HG03175 (cell line): ENCODE measurements around the gene SNAP47.

Experiments
- ATAC-seq: cut with Tn5 transposase; IDR thresholded peaks from one replicate; pipeline ENCODE4 v1.9.1; 2021; ENCODE audit warnings: mild to moderate bottlenecking, moderate library complexity; ENCODE audit not compliant: unreplicated experiment

The SNAP47 gene

DNA sequence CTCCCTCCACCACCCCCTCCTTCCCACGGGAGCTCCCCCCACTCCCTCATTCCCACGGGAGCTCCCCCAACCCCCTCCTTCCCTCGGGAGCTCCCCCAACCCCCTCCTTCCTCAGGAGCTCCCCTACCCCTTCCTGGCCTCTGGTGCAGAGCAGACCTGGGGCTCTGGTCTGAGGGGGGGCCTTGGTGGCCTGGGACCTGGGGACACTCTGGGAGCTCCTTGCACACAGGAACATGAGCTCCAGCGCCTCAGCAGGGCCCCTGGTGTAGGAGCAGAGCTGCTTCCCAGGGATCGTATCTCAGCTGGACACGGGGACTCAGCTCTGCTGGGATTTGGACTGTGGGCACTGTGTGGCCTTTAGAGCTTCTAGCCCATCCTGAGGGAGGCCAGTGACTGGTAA is 60.5 kb downstream of the SNAP47 start:
- ATAC-seq, result no peak

DNA sequence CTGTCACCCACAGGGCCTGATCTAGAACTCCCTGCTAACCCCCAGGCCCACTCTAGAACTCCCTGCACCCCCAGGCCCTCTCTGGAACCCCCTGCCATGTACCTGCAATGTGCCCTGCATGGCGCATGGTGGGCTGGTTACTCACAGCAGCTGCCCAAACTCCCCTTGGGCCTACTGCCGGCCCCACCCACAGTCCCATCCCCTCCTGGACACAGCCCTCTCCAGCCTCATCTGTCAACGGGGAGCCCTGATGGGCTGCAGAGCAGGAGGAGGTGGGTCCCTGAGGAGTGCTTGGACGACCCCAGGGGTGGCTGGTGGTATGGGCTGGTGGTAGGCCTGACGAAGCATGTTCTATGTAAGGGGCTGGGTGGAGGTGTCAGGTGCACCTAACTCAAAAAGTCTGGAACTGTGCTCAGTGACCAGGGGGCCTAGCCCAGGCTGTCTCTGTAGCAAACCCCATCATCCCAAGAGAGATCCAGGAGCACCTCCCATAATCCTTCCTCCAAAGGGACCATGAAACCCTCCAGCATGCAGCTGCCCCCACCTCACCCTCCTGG is 61.2 kb downstream of the SNAP47 start:
- ATAC-seq, result no peak

DNA sequence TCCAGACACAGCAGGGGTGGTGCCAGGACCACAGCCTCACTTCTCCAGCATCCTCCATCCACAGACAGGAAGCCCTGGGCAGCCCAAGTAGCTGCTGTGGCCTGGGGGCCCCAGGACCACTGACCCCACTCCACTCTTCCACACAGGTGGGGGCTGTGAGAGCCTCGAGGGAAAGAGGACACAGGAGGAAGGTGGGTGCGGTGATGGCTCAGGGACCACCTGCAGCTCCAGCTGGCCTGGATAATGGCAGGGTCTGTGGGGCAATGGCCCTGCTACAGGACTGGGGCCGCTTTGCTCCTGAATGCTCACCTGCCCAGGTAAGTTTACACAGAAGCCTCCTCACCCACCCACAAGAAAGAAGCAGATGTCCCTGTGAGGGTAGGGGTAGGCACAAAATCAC is 61.9 kb downstream of the SNAP47 start:
- no peak for ATAC-seq

DNA sequence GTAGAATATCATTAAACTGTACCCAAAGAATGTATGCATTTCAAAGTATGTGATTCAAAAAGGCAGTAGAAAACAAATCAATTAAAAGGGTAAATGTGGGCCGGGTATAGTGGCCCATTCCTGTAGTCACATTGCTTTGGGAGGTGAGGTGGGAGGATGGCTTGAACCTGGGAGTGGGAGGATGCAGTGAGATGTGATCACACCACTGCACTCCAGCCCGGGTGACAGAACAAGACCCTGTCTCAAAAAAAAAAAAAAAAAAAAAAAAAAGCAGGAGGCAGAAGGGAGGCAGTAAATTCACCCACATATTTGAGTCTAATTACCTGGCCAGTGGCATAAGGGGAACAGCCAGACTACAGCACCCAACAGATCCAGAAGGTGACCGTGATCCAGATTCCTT is 62.4 kb downstream of the SNAP47 start:
- no peak for ATAC-seq

DNA sequence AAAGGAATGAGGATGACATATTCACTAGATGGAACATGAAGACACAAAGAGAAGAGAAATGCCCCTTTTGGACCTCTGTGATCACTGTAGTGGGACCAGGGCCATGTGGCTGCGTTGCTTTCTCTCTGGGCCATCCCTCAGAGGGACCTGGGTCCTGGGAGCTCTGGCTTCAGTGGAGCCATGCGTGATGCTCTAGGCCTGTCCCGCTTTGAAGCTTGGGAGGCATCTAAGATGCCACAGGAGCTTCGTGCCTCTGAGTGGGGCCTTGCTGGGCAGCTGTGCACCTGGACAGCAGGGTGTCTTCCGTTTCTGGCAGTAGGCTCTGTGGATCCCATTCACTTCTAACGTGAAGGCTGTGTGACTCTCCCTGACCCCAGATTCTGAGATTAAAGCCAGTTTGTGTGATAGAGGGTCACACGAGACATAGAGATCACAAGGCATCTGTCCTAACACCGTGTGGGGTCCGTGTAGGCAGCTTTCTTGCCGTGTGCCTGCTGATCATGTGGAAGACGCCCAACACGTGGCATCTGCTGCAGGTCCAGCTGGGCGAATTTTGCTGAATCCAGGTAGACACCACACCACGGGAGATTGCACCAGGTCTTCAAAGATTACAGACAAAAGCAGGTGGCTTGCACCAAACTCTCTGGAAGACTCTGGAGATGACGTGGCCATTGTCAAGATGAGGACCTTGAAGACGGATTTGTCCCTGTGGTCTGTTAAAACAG is 63.0 kb downstream of the SNAP47 start:
- ATAC-seq, result no peak

DNA sequence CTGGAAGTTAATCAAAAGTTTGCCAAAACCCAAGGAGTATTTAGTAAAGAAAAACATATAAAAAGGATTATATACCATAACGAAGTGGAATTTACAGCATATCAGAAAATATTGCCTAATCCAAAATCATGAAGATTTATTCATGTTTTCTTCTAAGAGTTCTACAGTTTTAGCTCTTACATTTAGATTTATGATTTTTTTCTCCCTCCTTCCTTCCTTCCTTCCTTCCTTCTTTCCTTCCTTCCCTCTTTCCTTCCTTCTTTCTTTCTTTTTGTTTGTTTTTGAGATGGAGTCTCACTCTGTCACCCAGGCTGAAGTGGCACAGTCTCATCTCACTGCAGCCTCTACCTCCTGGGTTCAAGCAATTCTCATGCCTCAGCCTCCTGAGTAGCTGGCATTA is 64.5 kb downstream of the SNAP47 start:
- no peak for ATAC-seq

DNA sequence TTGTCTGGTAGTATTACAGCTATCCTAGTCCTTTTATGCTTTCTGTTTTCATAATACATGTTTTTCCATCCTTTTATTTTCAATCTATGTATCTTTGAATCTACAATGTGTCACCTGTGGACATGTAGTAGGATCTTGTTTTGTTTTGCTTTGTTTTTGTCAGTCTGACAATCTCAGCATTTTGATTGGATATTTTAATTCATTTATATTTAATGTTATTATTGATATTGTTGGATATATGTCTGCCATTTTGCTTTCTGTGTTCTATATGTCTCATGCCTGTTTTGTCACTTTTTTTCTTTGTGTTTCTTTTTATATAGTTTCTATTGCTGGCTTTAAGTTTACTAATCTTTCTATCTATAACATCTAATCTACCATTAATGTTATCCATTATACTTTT is 68.7 kb downstream of the SNAP47 start:
- ATAC-seq, result no peak

DNA sequence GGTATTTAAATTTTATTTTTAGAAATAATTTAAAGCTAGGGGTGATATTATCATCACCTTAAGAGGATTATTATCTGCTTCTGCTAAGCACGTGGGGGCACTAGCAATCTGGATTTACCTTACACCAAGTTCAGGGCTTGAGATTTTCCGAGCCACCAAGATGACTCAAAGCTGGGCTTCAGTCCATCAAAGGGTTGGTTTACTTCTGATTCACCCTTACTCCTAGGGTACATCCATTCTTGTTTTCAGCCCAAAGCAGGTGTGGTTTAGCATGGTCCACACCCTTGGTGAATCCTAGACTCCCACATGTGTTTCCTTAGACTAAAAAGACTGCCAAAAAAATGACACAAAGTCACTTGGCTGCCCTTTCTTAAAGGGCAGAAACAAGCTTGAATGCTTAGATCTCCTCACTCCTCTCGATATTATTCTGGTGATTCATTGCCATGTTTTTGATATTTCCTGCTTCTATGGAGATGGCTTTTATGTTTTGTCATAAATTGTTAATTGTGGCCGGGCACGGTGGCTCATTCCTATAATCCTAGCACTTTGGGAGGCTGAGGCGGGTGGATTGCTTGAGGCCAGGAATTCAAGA is 70.5 kb downstream of the SNAP47 start:
- no peak for ATAC-seq

DNA sequence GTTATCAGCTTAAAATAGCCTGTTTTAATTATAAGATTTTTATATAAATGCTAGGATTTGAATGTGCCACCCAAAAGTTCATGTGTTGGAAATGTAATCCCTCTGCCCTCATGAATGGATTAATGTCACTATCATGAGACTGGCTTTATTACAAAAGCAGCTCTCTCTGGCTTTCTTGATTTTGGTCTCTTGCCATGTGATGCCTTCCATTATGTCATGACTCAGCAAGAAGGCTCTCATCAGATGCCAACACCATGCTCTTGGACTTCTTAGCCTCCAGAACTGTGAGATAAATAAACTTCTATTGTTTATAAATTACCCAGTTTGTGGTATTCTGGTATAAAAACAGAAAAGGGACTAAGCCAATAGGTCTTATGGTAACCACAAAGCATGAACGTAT is 73.3 kb downstream of the SNAP47 start:
- ATAC-seq, result no peak

DNA sequence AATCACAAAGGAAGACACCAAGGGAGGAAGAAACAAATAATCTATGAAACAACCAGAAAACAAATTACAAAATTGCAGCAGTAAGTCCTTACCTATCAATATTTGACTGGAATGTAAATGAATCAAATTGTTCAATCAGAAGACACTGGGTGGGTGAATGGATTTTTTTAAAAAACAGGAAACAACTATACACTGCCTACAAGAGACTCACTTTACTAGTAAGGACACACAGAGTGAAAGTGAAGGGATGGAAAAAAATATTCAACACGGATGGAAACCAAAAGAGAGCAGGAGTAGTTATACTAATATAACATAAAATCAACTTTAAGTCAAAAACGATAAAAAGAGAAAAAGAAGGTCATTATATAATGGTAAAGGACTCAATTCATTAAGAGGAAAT is 73.8 kb downstream of the SNAP47 start:
- no peak for ATAC-seq

DNA sequence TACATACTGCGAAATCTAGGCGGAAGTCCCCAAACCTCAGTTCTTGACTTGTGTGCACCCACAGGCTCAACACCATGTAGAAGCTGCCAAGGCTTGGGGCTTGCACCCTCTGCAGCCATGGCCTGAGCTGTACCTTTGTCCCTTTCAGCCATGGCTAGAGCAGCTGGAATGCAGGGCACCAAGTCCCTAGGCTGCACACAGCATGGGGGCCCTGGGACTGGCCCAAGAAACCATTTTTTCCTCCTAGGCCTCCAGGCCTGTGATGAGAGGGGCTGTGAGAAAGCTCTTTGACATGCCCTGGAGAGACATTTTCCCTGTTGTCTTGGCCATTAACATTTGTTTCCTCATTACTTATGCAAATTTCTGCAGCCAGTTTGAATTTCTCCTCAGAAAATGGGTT is 78.7 kb downstream of the SNAP47 start:
- no peak for ATAC-seq

DNA sequence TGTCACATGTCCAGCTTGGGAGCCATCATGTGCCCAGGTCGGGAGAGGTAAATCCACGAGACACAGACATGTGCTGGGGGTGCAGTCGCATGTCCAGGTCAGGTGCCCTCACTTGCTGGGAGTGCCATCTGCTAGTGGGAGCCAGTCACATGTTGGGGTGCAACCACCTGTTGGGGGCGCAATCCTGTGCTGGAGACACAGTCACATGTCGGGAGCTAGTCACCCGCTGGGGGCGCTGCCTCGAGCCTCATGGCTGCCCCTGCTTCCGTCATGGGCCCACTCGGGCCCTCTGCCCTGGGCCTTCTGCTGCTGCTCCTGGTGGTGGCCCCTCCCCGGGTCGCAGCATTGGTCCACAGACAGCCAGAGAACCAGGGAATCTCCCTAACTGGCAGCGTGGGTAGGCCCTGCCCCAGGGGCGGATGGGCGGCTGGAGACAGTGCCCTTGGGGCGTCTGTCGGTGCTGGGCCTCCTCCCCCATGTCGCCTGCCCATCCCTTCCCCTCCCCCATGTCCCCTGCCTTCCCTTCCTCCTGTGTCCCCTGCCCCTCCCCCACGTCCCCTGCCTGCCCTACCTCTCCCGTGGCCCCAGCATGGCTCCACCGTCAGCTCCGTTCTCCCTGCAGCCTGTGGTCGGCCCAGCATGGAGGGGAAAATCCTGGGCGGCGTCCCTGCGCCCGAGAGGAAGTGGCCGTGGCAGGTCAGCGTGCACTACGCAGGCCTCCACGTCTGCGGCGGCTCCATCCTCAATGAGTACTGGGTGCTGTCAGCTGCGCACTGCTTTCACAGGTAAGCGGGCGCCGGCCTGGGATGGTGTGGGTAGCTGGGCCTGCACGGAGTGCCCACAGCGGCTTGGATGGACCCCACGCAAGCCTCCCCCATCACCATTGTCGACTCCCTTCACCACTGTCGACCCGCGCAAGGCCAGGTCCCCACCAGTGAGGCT is 80.5 kb downstream of the SNAP47 start, which contains the start of gene PRSS38:
Gene PRSS38 (plus strand): TSS at position 208 of the 942 bp plus-strand sequence. CDS start 42 bp downstream, at position 250.
- ATAC-seq, result no peak

DNA sequence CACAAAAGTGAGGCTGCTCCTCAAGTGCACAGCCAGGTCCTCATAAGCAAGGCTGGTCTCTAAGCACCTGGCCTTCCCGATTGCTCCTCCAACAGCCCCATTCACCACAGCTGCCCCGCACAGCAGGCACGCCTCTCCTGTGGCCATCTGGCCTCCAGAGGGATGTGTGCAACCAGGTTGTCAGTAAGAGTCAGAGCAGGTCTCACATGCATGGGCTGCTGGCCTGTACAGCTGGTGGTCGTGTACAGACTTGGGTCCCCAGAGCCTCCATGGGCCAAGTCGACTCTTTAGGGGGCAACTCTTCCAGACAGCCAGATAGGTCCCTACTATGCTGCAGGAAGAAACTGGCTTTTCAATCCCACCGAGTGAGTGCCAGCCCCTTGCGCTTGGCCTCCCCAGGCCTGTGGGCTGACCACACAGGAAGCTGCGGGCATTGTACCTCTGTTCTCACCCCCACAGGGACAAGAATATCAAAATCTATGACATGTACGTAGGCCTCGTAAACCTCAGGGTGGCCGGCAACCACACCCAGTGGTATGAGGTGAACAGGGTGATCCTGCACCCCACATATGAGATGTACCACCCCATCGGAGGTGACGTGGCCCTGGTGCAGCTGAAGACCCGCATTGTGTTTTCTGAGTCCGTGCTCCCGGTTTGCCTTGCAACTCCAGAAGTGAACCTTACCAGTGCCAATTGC is 81.7 kb downstream of the SNAP47 start:
- ATAC-seq, result no peak

DNA sequence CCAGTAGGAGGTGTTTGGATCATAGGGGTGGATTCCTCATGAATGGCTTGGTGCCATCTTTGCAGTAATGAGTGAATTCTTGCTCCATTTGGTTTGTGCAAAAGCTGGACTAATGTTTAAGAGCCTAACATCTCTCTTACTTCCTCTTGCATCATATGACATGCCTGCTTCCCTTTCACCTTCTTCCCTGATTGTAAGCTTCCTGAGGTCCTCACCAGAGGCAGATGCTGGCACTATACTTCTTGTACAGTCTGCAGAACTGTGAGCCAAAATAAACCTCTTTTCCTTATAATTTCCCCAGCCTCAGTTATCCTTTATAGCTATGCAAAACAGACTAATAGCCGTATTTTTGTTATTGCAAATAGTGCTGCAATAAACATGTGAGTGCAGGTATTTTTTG is 88.3 kb downstream of the SNAP47 start:
- no peak for ATAC-seq

DNA sequence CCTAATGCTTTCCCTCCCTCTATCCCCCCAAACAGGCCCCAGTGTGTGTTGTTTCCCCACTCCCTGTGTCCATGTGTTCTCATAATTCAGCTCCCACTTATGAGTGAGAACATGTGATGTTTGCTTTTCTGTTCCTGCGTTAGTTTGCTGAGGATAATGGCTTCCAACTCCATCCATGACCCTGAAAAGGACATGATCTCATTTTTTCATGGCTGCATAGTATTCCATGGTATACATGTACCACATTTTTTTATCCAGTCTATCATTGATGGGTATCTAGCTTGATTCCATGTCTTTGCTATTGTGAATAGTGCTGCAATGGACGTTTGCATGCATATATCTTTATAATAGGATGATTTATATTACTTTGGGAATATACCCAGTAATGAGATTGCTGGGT is 89.0 kb downstream of the SNAP47 start:
- no peak for ATAC-seq

DNA sequence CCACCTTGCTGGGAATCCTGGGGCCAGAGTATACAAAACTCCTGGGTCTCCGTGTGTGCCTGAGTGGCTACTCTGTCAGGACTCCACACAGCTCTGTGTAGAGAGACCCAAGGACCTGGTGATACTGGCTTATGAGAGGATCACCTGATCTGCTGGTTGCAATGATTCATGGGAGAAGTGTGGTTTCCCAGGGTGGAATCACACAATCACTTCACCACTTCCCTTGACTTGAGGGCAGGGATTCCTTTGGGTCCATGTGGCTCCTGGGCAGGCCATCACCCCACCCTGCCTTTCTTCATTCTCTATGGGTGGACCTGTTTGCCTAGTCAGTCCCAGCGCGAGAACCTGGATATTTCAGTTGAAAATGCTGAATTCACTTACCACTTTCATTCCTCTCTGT is 93.6 kb downstream of the SNAP47 start:
- ATAC-seq, result no peak
